ENCODE results near the gene BLOC1S5. TPM values are rescaled to one million over a fixed set of nuclear protein-coding genes. Genes with fewer than 3 reads are reported as not detected.

Gene BLOC1S5, protein sequence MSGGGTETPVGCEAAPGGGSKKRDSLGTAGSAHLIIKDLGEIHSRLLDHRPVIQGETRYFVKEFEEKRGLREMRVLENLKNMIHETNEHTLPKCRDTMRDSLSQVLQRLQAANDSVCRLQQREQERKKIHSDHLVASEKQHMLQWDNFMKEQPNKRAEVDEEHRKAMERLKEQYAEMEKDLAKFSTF
- 16.1 and 19.1 TPM in 2 replicates for total RNA-seq (2014; rRNA removed; shearing (Covaris generic))

DNA sequence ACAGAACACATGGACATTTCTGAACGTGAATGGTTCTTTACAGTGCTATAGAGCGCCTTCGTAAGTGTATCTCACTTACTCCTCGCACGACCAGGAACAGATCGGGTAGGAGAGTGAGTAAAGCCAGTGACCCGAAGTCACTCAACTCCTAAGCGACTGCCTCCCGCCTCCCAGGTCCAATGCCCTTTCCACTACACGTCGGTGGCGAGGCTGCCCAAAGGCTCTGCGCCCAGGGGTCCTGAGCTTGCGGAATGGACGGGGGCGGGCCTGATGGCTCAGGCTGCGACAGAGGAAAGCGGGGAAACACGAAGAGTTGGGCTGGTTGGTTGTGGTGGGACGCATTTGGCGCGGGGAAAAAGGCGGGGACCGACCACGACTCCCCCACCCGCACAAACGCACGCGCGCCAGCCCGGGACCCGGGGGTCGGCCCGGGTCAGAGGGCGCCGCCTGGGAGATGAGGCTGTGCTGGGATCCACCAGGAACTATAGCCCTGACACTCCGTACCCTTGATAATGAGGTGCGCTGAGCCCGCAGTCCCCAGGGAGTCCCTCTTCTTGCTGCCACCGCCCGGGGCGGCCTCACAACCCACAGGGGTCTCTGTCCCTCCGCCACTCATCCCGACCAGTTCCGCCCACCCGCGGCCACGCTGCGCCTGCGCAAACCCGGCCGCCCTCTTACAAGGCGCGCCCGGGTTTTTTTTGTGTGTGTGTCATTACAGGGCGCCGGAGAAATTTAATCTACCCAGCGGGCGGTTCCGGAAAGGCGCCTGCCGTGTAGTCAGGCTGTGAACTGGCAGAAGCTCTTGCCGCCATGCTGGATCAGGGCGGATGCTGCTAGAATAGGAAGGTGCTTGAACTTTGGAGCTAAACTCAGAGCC is at the start of gene BLOC1S5:
Gene BLOC1S5 (minus strand): TSS at position 629 of the 877 bp plus-strand sequence. CDS start 13 bp downstream, at position 616.
- DNase-seq (ENCODE audit: low read depth), result peak; percentile 99

DNA sequence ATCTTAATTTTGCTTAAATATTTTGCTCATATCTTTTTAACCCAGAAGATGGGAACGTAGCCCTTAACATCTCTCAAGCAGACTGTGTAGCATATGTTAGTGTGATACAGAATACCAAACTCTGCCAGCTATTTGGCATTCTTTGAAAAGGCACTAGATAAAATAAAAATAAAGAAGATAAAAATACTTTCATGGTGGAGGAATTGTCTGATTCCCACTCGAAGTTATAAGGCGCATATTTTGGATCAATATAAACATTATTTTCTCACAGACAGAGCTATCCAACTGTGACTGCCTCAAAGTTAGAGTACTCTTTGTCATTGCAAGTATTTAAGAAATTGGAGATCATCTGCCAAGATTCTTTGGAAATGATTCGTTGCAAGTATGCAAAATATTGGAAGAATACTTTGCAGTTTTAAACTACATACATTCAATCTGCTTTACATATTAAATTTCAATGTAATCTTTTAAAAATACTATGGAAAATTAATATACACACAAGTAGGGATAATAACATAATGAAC is 49.0 kb upstream of the BLOC1S5 start:
- no peak for DNase-seq (ENCODE audit: low read depth)

DNA sequence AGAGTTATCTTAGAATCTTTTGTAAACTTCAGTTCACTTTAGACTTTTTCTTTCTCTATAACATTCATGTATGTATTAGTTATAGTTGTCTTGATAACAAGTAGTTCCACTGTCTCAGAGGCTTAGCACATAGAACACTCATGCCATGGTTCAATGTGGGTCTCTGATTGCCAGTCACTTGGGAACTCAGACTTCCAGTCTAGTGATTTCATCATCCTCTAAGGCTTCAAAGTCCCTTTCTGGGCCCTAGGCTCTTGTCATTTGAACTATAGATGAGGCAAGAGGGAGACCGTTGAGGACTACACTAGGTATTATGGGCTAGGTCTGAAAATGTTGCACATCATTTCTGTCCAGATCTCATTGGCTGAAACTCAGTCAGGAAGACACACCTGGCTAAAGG is 46.5 kb upstream of the BLOC1S5 start:
- no peak for DNase-seq (ENCODE audit: low read depth)

DNA sequence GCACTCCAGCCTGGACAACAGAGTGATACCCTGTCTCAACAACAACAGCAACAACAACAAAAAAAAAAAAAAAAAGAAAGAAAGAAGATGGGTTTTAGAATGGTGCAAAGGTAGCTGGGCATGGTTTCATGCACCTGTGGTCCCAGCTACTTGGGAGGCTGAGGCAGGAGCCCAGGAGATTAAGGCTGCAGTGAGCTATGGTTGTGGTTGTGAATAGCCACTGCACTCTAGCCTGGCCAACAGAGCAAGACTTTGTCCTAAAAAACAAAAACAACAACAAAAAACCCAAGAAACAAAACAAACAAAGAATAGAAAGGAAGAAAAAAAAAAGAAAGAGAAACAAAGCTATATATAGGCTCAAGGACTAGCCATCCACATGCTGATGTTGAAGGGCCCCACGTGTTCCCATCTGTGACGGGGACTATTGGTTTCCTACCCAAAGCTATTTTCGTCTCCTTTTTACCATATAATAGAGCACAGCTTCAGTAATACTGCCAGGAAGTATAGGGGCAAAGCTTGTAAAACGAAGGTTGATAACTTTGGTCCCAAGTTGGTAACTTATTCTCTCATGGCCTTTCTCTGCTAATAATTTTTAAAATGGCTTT is 46.0 kb upstream of the BLOC1S5 start:
- no peak for DNase-seq (ENCODE audit: low read depth)

DNA sequence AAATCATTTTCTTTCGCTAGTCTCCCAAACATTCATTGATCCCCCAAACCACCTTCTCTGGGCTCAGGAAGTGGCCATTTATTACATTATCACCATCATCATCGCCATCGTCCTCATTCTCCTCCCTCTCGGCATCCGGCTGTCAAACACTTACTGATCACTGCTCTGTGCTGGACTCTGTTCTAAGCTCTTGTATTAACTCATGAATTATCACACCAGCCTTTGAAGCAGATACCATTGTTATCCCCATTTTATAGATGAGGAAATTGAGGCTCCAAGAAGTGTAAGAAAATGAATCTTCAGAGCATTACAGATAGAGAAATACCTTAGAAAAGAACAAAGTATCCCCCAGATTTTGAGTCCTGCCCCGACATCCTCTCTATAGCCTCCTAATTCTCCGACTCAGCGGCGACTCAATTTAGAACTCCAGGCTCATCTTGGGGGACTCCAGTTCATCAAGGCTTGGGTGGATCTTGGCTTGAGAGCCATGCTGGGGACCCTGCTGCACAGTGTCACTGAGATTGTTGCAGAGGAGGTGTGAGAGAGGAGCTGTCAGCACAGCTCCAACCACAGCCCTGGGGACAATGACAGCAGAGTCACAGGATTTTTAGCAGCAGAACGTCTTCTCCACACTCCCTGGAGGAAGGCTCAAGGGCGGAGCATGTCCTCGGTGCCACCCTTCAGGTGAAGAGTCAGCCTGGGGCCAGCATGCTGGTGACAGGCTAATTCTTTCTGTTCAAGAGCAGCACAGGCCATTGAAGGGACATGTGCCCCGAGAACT is 44.8 kb upstream of the BLOC1S5 start:
- DNase-seq (ENCODE audit: low read depth), result no peak

DNA sequence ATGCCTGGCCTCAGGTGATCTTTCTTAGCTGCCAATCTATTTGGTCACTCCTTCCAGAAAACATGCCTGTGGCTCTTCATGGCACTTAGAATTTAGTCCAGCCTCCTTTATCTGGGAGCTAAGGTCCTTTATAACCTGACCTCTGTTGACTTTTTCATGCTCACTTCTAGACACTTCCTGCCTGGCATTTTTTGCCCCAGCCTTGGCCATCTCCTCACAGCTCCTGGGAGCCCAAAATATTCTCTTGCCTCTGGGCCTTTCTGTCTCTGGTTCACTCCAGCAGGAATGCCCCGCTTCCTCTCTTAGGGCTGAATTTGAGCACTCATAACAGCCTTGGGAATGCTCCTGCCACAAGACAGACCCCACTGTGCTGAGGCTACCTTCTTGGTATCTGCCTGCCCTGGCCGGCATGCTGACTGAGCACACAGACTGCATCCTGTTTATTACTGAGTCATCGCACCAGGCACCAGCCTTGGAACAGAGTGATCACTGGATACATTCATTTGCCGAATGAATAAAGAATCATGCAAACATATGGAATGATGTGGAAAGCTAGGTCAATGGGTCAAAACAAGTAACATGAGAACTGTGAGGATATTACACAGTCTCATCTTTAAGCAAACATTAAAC is 44.0 kb upstream of the BLOC1S5 start:
- DNase-seq (ENCODE audit: low read depth), result peak; percentile 94

DNA sequence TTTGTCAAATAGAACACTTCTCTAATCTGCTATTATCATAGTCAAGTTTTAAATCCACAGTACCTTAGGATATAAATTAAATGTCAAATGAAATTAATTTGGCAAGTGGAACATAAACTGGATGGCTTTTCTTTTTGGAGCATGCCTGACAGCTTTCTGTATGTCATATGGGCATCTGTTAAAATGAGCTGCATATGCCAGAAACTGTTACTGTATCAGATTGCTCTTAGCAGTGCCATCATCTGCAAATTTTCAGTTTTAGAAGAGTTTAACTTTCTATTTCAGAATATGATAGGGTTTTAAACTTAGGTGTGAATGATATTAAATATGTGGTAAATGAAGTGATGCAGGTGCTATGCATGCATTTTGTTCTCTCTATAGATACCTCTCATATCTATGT is 41.6 kb upstream of the BLOC1S5 start:
- no peak for DNase-seq (ENCODE audit: low read depth)

DNA sequence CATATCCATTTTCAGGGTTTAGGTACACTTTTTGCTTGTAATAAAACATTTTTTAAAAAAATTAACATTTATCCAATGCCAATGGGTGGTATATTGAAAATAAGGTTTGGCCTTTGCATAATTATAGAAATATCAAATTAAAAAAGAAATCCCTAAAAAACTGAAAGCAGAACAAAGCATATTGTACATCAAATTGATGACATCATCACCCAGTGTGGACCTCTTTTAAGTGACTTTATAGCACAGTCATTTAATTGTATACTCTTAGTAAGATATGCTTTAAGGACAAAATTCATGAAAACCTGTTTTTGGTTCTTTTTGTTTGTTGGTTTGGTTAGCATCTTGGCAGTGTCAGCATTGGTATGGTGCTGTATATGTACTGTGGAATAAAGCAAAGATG is 39.5 kb upstream of the BLOC1S5 start:
- DNase-seq (ENCODE audit: low read depth), result no peak

DNA sequence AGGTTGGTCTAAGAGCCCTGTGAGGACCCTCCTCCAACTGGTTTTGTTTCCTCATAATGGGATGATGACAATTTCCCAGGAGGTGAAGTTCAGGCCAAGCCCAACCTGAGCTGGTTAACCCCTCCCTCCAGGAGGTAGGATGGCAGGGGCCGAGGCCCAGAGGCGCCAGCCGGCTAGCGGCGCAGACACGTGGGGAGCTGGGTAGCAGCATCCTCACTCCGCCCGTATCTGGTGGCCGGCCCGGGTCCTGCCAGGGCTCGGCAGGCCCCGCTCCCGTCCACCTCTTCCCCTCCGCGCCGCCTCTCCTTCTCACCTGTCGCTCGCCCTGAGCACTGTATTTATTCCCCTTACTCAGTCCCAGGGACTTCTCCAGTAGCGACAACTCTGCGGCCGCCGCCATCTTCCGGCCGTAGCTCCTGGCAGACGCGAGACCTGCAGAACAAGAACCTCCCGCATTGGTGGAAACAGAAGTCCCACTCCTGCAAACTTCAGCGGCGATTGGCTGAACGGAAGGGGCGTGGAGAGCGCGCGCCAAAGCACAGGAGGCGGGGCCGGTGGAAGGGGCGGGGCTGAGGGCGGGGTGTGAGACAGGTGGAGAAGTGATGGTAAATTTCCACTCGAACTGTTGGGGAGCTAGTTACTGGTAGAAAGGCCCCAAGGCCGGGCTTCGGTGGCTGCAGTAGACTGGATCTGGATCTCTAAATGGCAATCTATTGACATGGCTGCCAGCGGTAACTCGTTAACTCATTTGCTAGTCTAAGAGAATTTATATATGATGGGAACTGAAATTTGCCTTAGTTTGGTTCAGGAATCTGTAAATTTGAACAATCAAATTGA is 38.2 kb upstream of the BLOC1S5 start, which contains the start of gene EEF1E1:
Gene EEF1E1 (minus strand): TSS at position 427 of the 837 bp plus-strand sequence. CDS start 27 bp downstream, at position 400.
- DNase-seq (ENCODE audit: low read depth), result peak; percentile 98

DNA sequence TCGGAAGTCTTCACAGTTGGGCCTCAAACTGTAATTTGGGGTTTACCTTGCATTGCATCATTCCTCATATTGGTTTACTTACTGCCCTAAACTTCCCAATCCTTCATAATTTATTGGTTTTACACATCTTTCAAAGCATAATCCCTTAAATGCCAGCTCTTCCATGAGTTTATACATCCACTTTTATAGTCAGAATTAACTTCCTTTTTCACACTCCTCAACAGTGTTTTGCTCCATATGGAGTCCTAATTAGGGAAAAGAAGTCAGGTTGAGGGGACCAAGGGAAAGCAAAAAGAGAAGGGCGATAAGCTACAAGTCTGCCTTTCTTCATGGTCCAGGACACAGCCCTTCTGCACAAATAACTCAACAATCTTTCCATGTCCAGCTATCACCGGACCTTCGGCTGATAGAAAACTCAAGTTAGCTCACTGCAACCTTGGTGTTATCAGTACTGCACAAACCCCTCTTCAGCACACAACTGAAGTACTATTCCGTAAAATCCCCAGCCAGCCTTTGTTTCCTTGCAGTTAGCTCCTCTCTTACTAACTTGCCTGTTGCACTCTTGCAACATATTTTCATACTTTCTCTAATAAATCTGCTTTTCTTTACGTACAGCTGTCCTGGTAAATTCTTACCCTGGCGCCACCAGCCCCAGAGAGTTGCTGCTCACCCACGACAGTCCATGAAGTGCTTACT is 36.1 kb upstream of the BLOC1S5 start:
- no peak for DNase-seq (ENCODE audit: low read depth)

DNA sequence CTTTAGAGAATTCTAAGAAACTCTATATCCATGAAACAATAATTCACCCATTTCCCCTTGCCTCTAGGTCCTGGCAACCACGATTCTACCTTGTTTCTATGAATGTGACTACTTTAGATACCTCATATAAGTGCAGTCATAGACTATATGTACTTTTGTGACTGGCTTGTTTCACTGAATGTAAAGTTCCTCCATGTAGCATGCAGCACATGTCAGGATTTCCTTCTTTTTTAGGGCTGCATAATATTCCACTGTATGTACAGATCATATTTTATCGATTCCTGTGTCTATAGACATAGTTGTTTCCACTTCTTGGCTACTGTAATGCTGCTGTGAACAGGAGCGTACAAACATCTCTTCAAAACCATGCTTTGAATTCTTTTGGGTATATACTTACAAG is 26.5 kb upstream of the BLOC1S5 start:
- DNase-seq (ENCODE audit: low read depth), result no peak

DNA sequence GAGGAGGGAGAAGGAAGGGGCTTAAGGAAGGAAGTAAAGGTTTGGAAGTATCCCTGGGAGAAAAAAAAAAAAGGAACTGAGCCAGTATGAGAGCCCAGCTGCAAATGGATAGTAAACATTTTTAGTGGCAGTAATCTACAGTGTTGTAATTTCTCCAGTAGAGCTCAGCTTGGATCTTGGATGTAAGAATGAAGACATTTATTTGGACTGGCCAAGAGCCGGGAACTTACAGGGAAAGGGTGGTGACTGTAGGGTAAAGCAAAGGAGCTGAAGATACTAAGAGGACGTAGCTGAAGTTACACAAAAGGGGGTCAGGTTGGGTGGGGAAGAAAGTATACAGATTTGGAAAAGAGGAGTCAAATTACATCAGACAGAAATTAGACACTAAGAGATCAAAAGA is 24.7 kb upstream of the BLOC1S5 start:
- no peak for DNase-seq (ENCODE audit: low read depth)

DNA sequence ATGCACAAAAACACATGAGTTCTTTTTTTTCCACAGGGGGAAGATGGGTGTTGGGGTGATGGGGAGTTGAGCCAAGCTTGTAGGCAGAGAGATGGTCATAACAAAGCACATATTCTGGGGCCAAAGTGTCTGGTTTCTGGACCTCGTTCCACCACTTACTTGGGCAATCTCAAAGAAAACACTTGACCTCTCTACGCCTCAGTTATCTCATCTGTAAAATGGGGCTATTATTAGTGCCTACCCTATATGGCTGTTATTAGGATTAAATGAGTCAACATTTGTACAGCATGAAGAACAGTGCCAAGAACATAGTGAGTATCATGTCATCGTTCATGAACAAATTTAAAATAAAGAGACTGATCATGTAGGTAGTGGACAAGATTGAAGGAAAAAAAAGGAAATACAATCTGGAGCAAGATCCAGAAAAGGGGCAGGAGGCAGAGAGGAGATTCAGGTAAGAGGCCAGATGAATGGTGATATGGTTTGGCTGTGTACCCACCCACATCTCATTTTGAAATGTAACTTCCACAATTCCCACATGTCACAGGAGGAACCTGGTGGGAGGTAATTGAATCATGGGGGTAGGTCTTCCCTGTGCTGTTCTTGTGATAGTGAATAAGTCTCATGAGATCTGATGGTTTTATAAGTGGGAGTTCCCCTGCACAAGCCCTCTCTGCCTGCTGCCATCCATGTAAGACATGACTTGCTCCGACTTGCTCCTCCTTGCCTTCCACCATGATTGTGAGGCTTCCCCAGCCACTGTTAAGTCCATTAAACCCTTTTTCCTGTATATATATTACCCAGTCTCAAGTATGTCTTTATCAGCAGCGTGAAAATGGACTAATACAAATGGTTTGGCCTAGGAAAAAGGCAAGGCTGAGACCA is 23.9 kb upstream of the BLOC1S5 start:
- DNase-seq (ENCODE audit: low read depth), result no peak

DNA sequence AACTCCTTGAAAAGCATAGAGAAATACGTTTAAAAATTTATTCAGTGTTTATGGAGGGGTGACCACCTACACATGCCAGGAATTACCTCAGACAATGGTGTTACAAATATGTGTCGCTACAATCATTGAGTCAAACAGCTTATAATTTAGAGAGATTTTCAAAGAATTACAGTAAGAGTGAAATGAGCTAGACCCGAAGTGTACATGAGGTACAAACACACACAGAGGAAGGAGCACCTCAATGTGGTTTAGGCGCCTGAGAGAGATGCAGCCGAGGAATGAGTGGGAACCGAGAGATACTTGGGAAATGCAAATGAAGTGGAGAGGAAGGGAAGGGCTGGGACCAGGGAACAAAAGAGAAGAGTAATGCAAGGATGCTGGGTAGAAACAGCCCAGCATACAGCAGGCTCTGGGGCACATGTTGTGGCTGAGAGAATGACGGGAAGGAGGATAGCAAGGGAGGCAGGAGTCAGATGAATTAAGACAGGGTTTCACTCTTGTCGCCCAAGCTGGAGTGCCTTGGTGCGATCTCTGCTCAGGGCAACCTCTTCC is 22.6 kb upstream of the BLOC1S5 start:
- no peak for DNase-seq (ENCODE audit: low read depth)

DNA sequence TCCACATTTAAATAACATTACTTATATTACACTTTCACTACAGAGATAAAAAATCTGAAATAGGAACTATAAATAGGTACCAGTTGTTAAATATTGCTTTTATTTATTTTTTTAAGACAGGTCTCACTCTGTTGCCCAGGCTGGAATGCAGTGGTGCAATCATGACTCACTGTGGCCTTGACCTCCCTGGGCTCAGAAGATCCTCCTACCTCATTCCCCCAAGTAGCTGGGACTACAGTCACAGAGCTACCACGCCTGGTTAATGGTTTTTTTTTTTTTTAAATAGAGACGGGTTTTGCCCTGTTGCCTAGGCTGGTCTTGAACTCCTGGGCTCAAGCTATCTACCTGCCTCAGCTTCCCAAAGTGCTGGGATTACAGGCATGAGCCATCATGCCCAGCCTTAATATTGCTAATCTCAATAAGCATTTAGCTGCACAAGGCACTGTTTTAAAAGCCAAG is 20.9 kb upstream of the BLOC1S5 start:
- peak; percentile 99 for DNase-seq (ENCODE audit: low read depth)

DNA sequence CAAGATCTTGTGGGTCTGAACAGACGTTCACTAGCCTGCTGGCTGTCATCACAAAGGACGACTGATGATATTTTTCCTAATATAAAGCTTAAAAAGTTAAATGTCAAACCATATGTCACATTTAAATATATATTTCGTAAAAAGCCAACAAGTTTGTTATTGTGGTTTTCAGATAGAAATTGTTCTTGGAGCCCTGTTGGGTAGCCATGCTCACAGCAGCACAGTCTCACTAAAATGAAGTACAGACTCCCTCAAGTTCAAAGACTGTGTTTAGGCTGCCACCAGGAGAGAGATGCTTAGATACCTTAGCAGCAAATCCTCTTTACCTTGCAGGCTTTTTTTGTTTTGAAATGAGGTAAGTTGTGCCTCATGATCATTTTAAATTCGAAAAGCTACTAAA is 20.4 kb upstream of the BLOC1S5 start:
- DNase-seq (ENCODE audit: low read depth), result peak; percentile 57

DNA sequence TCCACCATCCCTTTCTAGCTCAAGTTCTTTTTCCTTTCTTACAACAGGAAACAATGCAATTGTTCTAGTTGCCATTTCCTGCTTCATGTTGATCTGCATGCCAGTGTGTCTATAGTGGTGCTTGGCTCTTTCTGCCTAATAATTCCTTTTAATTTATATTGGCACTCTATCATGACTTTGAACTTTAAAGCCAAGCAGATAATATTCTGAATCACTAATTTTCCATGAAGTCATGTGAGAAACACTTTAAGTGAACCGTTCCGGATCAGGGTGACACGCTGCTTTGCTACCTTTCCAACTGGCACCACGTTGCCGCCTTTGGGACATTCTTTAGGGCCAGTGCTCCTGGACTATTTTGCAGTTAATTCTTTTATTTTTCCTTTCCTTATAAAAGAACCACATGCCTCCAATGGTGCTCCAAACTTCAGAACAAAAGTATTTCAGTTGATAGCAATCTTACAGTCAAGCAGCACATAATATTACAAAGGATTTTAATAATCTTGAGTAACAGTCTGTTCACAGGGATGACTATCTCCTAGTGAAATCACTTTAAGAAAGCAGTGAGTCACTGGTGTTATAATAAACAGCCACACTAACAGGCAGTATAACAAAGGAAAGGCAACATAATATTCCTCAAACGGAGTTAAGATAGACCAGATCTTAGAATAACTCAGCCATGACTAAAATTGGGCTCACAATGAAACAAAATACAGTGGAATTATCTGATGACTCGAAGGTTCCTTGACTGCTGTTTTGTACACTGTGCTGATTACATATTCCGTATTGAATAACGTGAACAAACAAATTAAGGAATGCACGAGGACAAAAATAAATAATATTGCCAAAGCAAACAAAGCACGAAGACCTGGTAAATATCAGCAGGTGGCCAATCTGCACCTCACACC is 19.0 kb upstream of the BLOC1S5 start:
- DNase-seq (ENCODE audit: low read depth), result peak; percentile 96
